Cardiac fibroblast (primary cell): ENCODE results near the gene ZNF566.

ENCODE experiments used
- DNase-seq, 2 donors: peaks; one replicate each; pipeline versions ENCODE4 v3.0.0 to v3.0.0-alpha.2; 2010; ENCODE audit warnings: low read depth in 2 of 2
- H3K4me3 ChIP-seq, 2 donors: replicated peaks in 1 of 2; 1 replicate in 1 of 2; 2 replicates in 1 of 2; pipeline ENCODE4 v1.5.1; 2011; ENCODE audit warnings: low read depth in 2 of 2, low read length in 2 of 2, mild to moderate bottlenecking in 2 of 2, moderate library complexity in 1 of 2
- CTCF ChIP-seq: IDR thresholded peaks from one replicate; pipeline ENCODE4 v1.5.1; 2011; ENCODE audit warnings: low read depth, mild to moderate bottlenecking, low read length, inconsistent platforms

ZNF566 gene

GRCh38 chr19:36398571-36398970 is 90.8 kb downstream of the ZNF566 start:
- no peak for DNase-seq
- H3K4me3 ChIP-seq: no peak overlapping the region
- no peak for TF ChIP-seq CTCF
